Measurements from ENCODE around the gene TTBK1. TPM values are rescaled to one million over a fixed set of nuclear protein-coding genes. Genes with fewer than 3 reads are reported as not detected.

TTBK1 gene
- total RNA-seq, 1 donor from 2014 or later: 0.27 TPM

DNA sequence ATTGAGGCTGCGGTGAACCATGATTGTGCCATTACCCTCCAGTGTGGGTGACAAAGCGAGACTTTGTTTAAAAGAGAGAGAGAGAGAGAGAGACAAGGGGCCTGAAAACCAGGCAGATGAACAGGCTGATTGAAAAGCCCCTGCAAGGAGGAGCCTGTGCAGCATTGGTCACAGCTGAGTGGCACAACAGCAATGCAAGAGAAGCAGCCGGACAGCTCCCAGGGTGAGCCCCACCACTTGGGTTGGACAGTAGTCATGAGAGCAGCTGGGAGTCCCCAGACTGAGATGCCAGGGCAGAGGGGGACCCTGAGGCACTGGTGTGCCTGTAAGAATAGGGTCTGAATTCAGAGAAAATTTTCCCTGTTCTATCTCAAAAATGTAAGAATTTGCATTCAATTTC, 24.2 kb upstream of the TTBK1 start:
- H3K27ac ChIP-seq (replicated peaks): no peak overlapping the region
- DNase-seq: no peak
- no peaks in the 10 kb centered on the region for H3K27me3 ChIP-seq (ENCODE audit: low read depth)
- H3K9me3 ChIP-seq (replicated peaks): no peaks in the 10 kb centered on the region
- no peak for TF ChIP-seq CTCF (IDR thresholded peaks at IDR 0.05; ENCODE audit: borderline replicate concordance)
- no peak overlapping the region for H3K4me3 ChIP-seq
- H3K4me1 ChIP-seq: peaks cover 12% of the 10 kb centered on the region
- intact Hi-C loops (cut with micrococcal nuclease): no loop called here
- H3K36me3 ChIP-seq: peaks cover 51% of the 10 kb centered on the region

DNA sequence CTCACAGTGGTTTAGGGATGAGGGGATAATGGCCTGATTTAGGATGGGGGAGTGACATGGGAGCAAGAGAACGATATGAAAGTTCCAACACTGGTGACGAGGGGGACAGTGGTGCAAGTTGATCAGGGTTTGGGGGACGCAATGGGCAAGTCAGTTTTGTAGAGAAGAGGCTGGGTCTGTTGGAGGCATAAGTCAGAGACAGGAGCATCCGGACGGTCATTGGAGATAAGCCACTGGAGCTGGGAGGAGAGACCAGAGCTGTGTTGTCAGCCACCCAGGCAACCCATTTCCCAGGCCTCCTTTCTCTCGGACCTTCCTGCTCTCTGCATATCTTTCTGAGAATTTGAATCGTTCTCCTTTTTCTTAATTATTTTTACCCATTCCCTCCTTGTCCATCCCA, 23.5 kb upstream of the TTBK1 start:
- TF ChIP-seq CTCF (IDR thresholded peaks at IDR 0.05; ENCODE audit: borderline replicate concordance): no peak
- H3K36me3 ChIP-seq: peaks cover 49% of the 10 kb centered on the region
- peaks cover 12% of the 10 kb centered on the region for H3K4me1 ChIP-seq
- intact Hi-C loops (cut with micrococcal nuclease): no loop called here
- no peak overlapping the region for H3K27ac ChIP-seq (replicated peaks)
- H3K9me3 ChIP-seq (replicated peaks): no peaks in the 10 kb centered on the region
- DNase-seq: no peak
- no peak overlapping the region for H3K4me3 ChIP-seq
- no peaks in the 10 kb centered on the region for H3K27me3 ChIP-seq (ENCODE audit: low read depth)

GRCh38 chr6:43220439-43220951, 22.8 kb upstream of the TTBK1 start:
- TF ChIP-seq CTCF (IDR thresholded peaks at IDR 0.05; ENCODE audit: borderline replicate concordance): no peak
- DNase-seq: no peak
- intact Hi-C loops (cut with micrococcal nuclease): no loop called here
- no peaks in the 10 kb centered on the region for H3K27me3 ChIP-seq (ENCODE audit: low read depth)
- H3K4me1 ChIP-seq: peaks cover 12% of the 10 kb centered on the region
- H3K27ac ChIP-seq (replicated peaks): no peak overlapping the region
- no peaks in the 10 kb centered on the region for H3K9me3 ChIP-seq (replicated peaks)
- no peak overlapping the region for H3K4me3 ChIP-seq
- peaks cover 43% of the 10 kb centered on the region for H3K36me3 ChIP-seq

- no peak for TF ChIP-seq CTCF (IDR thresholded peaks at IDR 0.05; ENCODE audit: borderline replicate concordance)
- H3K27me3 ChIP-seq (ENCODE audit: low read depth): no peaks in the 10 kb centered on the region
- no peak overlapping the region for H3K4me3 ChIP-seq
- no peak overlapping the region for H3K27ac ChIP-seq (replicated peaks)
- intact Hi-C loops (cut with micrococcal nuclease): no loop called here
- peaks cover 36% of the 10 kb centered on the region for H3K36me3 ChIP-seq
- H3K9me3 ChIP-seq (replicated peaks): no peaks in the 10 kb centered on the region
- H3K4me1 ChIP-seq: peaks cover 12% of the 10 kb centered on the region
- DNase-seq: no peak
Measured at GRCh38 chr6:43221046-43221972, 22.0 kb upstream of the TTBK1 start.

GRCh38 chr6:43222418-43223059, 20.7 kb upstream of the TTBK1 start:
- Histone ChIP-seq H3K4me3 (no peak overlapping the region), H3K9me3 (replicated peaks) (no peaks in the 10 kb centered on the region), H3K4me1 (peaks cover 6% of the 10 kb centered on the region), H3K27me3 (ENCODE audit: low read depth) (no peaks in the 10 kb centered on the region), H3K36me3 (peaks cover 24% of the 10 kb centered on the region), H3K27ac (replicated peaks) (no peak overlapping the region)
- intact Hi-C loops (cut with micrococcal nuclease): no loop called here
- DNase-seq: no peak
- no peak for TF ChIP-seq CTCF (IDR thresholded peaks at IDR 0.05; ENCODE audit: borderline replicate concordance)

All from left ventricle myocardium inferior (tissue), 1 donor.